ENCODE data around the gene ALOX12. TPM values are rescaled to one million over a fixed set of nuclear protein-coding genes. Genes with fewer than 3 reads are reported as not detected.

The ALOX12 gene
- total RNA-seq (not detected), total RNA-seq (0 to 0.30 (median 0) reads per million in 172 experiments)
- polyA plus RNA-seq (2013, experiment 1 of 2) = 0.85 TPM
- 1.4 TPM for polyA plus RNA-seq (2013, experiment 2 of 2)

DNA sequence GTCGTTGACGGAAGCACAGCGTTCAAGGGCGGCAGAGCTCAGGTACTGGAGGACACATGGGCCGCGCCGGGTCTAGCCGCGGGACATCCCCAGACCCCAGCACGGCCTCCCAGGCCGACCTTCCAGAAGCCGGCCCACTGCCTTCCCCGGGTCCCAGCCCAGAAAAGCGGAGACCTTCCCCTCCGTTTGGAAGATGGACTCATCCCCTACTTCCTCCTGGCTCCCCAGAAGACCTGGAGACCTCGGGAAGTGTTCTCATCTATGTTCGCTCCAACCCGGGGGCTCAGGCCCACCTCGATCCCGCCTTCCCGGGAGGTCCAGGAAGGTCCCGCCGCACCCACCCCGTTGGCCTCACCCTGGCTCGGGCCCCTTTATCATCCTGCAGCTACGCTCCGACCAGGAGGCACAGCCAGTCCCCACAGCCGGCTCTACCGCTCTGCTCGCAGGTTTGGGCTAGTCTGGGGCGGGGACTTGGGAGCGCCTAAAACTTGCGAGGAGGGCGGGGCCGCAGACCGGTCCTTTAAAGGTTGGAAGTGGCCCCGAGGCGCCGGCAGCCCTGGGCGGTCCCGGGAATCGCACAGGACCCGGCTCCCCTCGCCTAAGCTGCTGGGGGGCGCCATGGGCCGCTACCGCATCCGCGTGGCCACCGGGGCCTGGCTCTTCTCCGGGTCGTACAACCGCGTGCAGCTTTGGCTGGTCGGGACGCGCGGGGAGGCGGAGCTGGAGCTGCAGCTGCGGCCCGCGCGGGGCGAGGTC, at the start of gene ALOX12:
Gene ALOX12, plus strand, starts transcription at position 550 of the 756 bp plus-strand sequence. Its CDS starts 69 bp downstream, at position 619.
- intact Hi-C loops (cut with DNase I, micrococcal nuclease) = no loop called here
- no peak for ATAC-seq (ENCODE audit: poor library complexity)
- no peak within 1 kb of the TSS for H3K4me3 ChIP-seq (ENCODE audit: low read length)
- Mint-ChIP-seq H3K9me3 (no peaks in the 10 kb centered on the region), H3K27me3 (no peaks in the 10 kb centered on the region), H3K4me3 (no peak within 1 kb of the TSS), H3K36me3 (ENCODE audit: low read depth) (peaks cover 45% of the 10 kb centered on the region), H3K27ac (peak within 1 kb of the TSS; percentile 40), H3K4me1 (ENCODE audit: low read depth) (no peaks in the 10 kb centered on the region)
- ChIA-PET CTCF (no interaction called here), POLR2A (interaction anchor here (0.6 kb wide), 1 partner anchor 135 kb away, joined by 3 read pairs; no protein-coding TSS in a partner anchor)
- H3K27ac ChIP-seq (ENCODE audit: low read depth in 1 of 2, low read length in 2 of 2) = no peak within 1 kb of the TSS
- DNase-seq = no peak
- TF ChIP-seq CTCF (IDR thresholded peaks at IDR 0.05) = no peak
- H3K27me3 ChIP-seq (ENCODE audit: control insufficient read depth in 1 of 2, insufficient read depth in 2 of 2, low read length in 2 of 2) = no peaks in the 10 kb centered on the region
- no peaks in the 10 kb centered on the region for H3K9me3 ChIP-seq (ENCODE audit: control insufficient read depth in 1 of 2, insufficient read depth in 1 of 2, low read length in 2 of 2)
- no peaks in the 10 kb centered on the region for H3K4me1 ChIP-seq (ENCODE audit: insufficient read depth, low read length)
- H3K36me3 ChIP-seq (ENCODE audit: insufficient read depth, low read length) = peaks cover 38% of the 10 kb centered on the region

- no peaks in the 10 kb centered on the region for H3K9me3 Mint-ChIP-seq
- intact Hi-C loops (cut with DNase I, micrococcal nuclease) = no loop called here
- DNase-seq = no peak
- no peak overlapping the region for H3K4me3 Mint-ChIP-seq
- peaks cover 5% of the 10 kb centered on the region for H3K4me1 Mint-ChIP-seq (ENCODE audit: low read depth)
- ATAC-seq (ENCODE audit: poor library complexity) = no peak
- no peaks in the 10 kb centered on the region for H3K27me3 ChIP-seq (ENCODE audit: control insufficient read depth in 1 of 2, insufficient read depth in 2 of 2, low read length in 2 of 2)
- no peaks in the 10 kb centered on the region for H3K36me3 ChIP-seq (ENCODE audit: insufficient read depth, low read length)
- H3K27me3 Mint-ChIP-seq = no peaks in the 10 kb centered on the region
- no peak overlapping the region for H3K27ac ChIP-seq (ENCODE audit: low read depth in 1 of 2, low read length in 2 of 2)
- peaks cover 3% of the 10 kb centered on the region for H3K4me1 ChIP-seq (ENCODE audit: insufficient read depth, low read length)
- H3K4me3 ChIP-seq (ENCODE audit: low read length) = no peak overlapping the region
- ChIA-PET CTCF (no interaction called here), POLR2A (no interaction called here)
- no peak overlapping the region for H3K27ac Mint-ChIP-seq
- no peaks in the 10 kb centered on the region for H3K36me3 Mint-ChIP-seq (ENCODE audit: low read depth)
- no peaks in the 10 kb centered on the region for H3K9me3 ChIP-seq (ENCODE audit: control insufficient read depth in 1 of 2, insufficient read depth in 1 of 2, low read length in 2 of 2)
- no peak for TF ChIP-seq CTCF (IDR thresholded peaks at IDR 0.05)
Measured at GRCh38 chr17:6947745-6948144, 48.1 kb upstream of the ALOX12 start.

GRCh38 chr17:6948562-6948961, 47.3 kb upstream of the ALOX12 start:
- Mint-ChIP-seq H3K27me3 (no peaks in the 10 kb centered on the region), H3K4me3 (no peak overlapping the region), H3K9me3 (no peaks in the 10 kb centered on the region), H3K4me1 (ENCODE audit: low read depth) (peaks cover 5% of the 10 kb centered on the region), H3K27ac (no peak overlapping the region), H3K36me3 (ENCODE audit: low read depth) (no peaks in the 10 kb centered on the region)
- intact Hi-C loops (cut with DNase I, micrococcal nuclease) = no loop called here
- Histone ChIP-seq H3K4me1 (ENCODE audit: insufficient read depth, low read length) (peaks cover 3% of the 10 kb centered on the region), H3K27ac (ENCODE audit: low read depth in 1 of 2, low read length in 2 of 2) (no peak overlapping the region), H3K27me3 (ENCODE audit: control insufficient read depth in 1 of 2, insufficient read depth in 2 of 2, low read length in 2 of 2) (no peaks in the 10 kb centered on the region), H3K4me3 (ENCODE audit: low read length) (no peak overlapping the region), H3K36me3 (ENCODE audit: insufficient read depth, low read length) (no peaks in the 10 kb centered on the region), H3K9me3 (ENCODE audit: control insufficient read depth in 1 of 2, insufficient read depth in 1 of 2, low read length in 2 of 2) (no peaks in the 10 kb centered on the region)
- ATAC-seq (ENCODE audit: poor library complexity) (no peak), DNase-seq (peak in 2 of 14 experiments; percentile 14)
- TF ChIP-seq CTCF (IDR thresholded peaks at IDR 0.05) = no peak
- CTCF ChIA-PET = no interaction called here
- POLR2A ChIA-PET = no interaction called here
